CD4-positive, alpha-beta T cell treated with Interleukin-2 at 100 ng/mL for 4 hours (primary cell): ENCODE measurements around the gene CD180.

ENCODE experiments used
- DNase-seq: peaks from one replicate; pipeline ENCODE4 v3.0.0-alpha.2; 2020; ENCODE audit warnings: low spot score

The CD180 gene

GRCh38 chr5:67160985-67161384 lies 35.6 kb downstream of the CD180 start:
- DNase-seq = peak; percentile 88

GRCh38 chr5:67160272-67160671 lies 36.3 kb downstream of the CD180 start:
- peak; percentile 35 for DNase-seq

- peak; percentile 71 for DNase-seq
Observed at GRCh38 chr5:67156976-67157583, 39.5 kb downstream of the CD180 start.

GRCh38 chr5:67154556-67155206 lies 41.9 kb downstream of the CD180 start:
- no peak for DNase-seq

GRCh38 chr5:67153292-67153691 lies 43.3 kb downstream of the CD180 start:
- no peak for DNase-seq

GRCh38 chr5:67152400-67152799 lies 44.2 kb downstream of the CD180 start:
- no peak for DNase-seq

GRCh38 chr5:67149951-67150523 lies 46.6 kb downstream of the CD180 start:
- DNase-seq = no peak

- no peak for DNase-seq
Observed at GRCh38 chr5:67149057-67149950, 47.3 kb downstream of the CD180 start.

- DNase-seq = no peak
Observed at GRCh38 chr5:67147760-67148159, 48.8 kb downstream of the CD180 start.

- no peak for DNase-seq
Observed at GRCh38 chr5:67146981-67147380, 49.6 kb downstream of the CD180 start.

- DNase-seq = no peak
Observed at GRCh38 chr5:67146574-67146973, 50.0 kb downstream of the CD180 start.

- no peak for DNase-seq
Observed at GRCh38 chr5:67144183-67144639, 52.4 kb downstream of the CD180 start.

- DNase-seq = no peak
Observed at GRCh38 chr5:67143549-67143948, 53.0 kb downstream of the CD180 start.

- no peak for DNase-seq
Observed at GRCh38 chr5:67142816-67143215, 53.8 kb downstream of the CD180 start.

- DNase-seq = no peak
Observed at GRCh38 chr5:67141644-67142043, 55.0 kb downstream of the CD180 start.

- no peak for DNase-seq
Observed at GRCh38 chr5:67140413-67140812, 56.2 kb downstream of the CD180 start.

GRCh38 chr5:67139030-67139429 lies 57.6 kb downstream of the CD180 start:
- DNase-seq = no peak

GRCh38 chr5:67135381-67135984 lies 61.1 kb downstream of the CD180 start:
- no peak for DNase-seq

- no peak for DNase-seq
Observed at GRCh38 chr5:67133776-67134175, 62.8 kb downstream of the CD180 start.

GRCh38 chr5:67133217-67133616 lies 63.4 kb downstream of the CD180 start:
- DNase-seq = no peak

GRCh38 chr5:67129768-67130167 lies 66.8 kb downstream of the CD180 start:
- no peak for DNase-seq
